ENCODE results near the gene CACNA1H.
"Not testable (repeated sequence)": the region's sequence is repeated elsewhere in the genome, so short reads cannot be mapped to it uniquely, and the experiment has no call there.

Gene CACNA1H

GRCh38 chr16:1198194-1198593, 45.3 kb downstream of the CACNA1H start:
- 88% methylated on average over 16 of the region's 18 CpGs for WGBS
- H3K27me3 ChIP-seq (ENCODE audit: control insufficient read depth in 1 of 2, insufficient read depth in 1 of 2, low read length in 2 of 2) = peaks cover 5 to 17% of the 10 kb centered on the region in 2 experiments
- no peak overlapping the region for H3K4me2 ChIP-seq (ENCODE audit: low read length, poor library complexity, severe bottlenecking)

GRCh38 chr16:1198671-1199346, 45.9 kb downstream of the CACNA1H start:
- H3K23ac ChIP-seq (ENCODE audit: low read length in 2 of 2); H2BK120ac ChIP-seq (ENCODE audit: low read depth, low read length); H3K4ac ChIP-seq (ENCODE audit: low read depth in 1 of 2, low read length in 2 of 2); H2BK5ac ChIP-seq (ENCODE audit: low read depth, low read length, poor library complexity, severe bottlenecking); H3K9ac ChIP-seq (ENCODE audit: low read length); H3K9me3 ChIP-seq (ENCODE audit: control insufficient read depth, low read length); H4K8ac ChIP-seq (ENCODE audit: low read length); H2BK12ac ChIP-seq (ENCODE audit: low read length in 2 of 2); H2BK15ac ChIP-seq (ENCODE audit: low read depth, poor library complexity, severe bottlenecking); H2AFZ ChIP-seq (ENCODE audit: low read depth, low read length); DNase-seq; H3K4me2 ChIP-seq (ENCODE audit: low read length, poor library complexity, severe bottlenecking); H3K4me3 ChIP-seq (ENCODE audit: insufficient read depth in 1 of 2, low read depth in 1 of 2, low read length in 2 of 2); H3K36me3 ChIP-seq (ENCODE audit: control insufficient read depth in 1 of 2, insufficient read depth in 2 of 2, low read depth in 1 of 2, low read length in 2 of 2); H3K27ac ChIP-seq (ENCODE audit: low read length, poor library complexity, severe bottlenecking); H4K91ac ChIP-seq (ENCODE audit: low read length); H3K18ac ChIP-seq (ENCODE audit: low read depth in 1 of 2, low read length in 2 of 2); H2AK5ac ChIP-seq (ENCODE audit: low read length, severe bottlenecking); H3K4me1 ChIP-seq (ENCODE audit: control insufficient read depth, insufficient read depth, low read depth, low read length); H3K79me1 ChIP-seq (replicated peaks; ENCODE audit: low read length, poor library complexity, severe bottlenecking); H3K14ac ChIP-seq (ENCODE audit: low read length in 2 of 2): not testable (repeated sequence)
- WGBS = 91% methylated on average over 35 of the region's 44 CpGs
- H3K27me3 ChIP-seq (ENCODE audit: control insufficient read depth in 1 of 2, insufficient read depth in 1 of 2, low read length in 2 of 2) = peaks cover 5 to 17% of the 10 kb centered on the region in 2 experiments

More at GRCh38 chr16:1198194-1198593, 45.3 kb downstream of the CACNA1H start:
- no peak overlapping the region for H3K18ac ChIP-seq (ENCODE audit: low read depth in 1 of 2, low read length in 2 of 2)
- no peak overlapping the region for H3K9ac ChIP-seq (ENCODE audit: low read length)
- no peaks in the 10 kb centered on the region for H3K36me3 ChIP-seq (ENCODE audit: control insufficient read depth in 1 of 2, insufficient read depth in 2 of 2, low read depth in 1 of 2, low read length in 2 of 2)
- no peak overlapping the region for H3K4ac ChIP-seq (ENCODE audit: low read depth in 1 of 2, low read length in 2 of 2)
- no peak overlapping the region for H3K27ac ChIP-seq (ENCODE audit: low read length, poor library complexity, severe bottlenecking)
- no peaks in the 10 kb centered on the region for H3K9me3 ChIP-seq (ENCODE audit: control insufficient read depth, low read length)
- H2BK5ac ChIP-seq (ENCODE audit: low read depth, low read length, poor library complexity, severe bottlenecking) = no peak overlapping the region
- H4K8ac ChIP-seq (ENCODE audit: low read length) = no peak overlapping the region
- no peaks in the 10 kb centered on the region for H3K79me1 ChIP-seq (replicated peaks; ENCODE audit: low read length, poor library complexity, severe bottlenecking)
- H3K4me1 ChIP-seq (ENCODE audit: control insufficient read depth, insufficient read depth, low read depth, low read length) = peaks cover 2% of the 10 kb centered on the region
- no peak overlapping the region for H4K91ac ChIP-seq (ENCODE audit: low read length)
- H2BK15ac ChIP-seq (ENCODE audit: low read depth, poor library complexity, severe bottlenecking) = no peak overlapping the region
- H2BK12ac ChIP-seq (ENCODE audit: low read length in 2 of 2) = no peak overlapping the region
- no peak overlapping the region for H3K4me3 ChIP-seq (ENCODE audit: insufficient read depth in 1 of 2, low read depth in 1 of 2, low read length in 2 of 2)
- H3K23ac ChIP-seq (ENCODE audit: low read length in 2 of 2) = no peak overlapping the region
- no peak overlapping the region for H3K14ac ChIP-seq (ENCODE audit: low read length in 2 of 2)
- no peak for DNase-seq
- no peak overlapping the region for H2AFZ ChIP-seq (ENCODE audit: low read depth, low read length)
- no peak overlapping the region for H2AK5ac ChIP-seq (ENCODE audit: low read length, severe bottlenecking)
- no peak overlapping the region for H2BK120ac ChIP-seq (ENCODE audit: low read depth, low read length)

GRCh38 chr16:1199347-1200013, 46.6 kb downstream of the CACNA1H start:
- 95% methylated on average over 10 of the region's 19 CpGs for WGBS
- Histone ChIP-seq H3K23ac (ENCODE audit: low read length in 2 of 2) (no peak overlapping the region), H3K4me1 (ENCODE audit: control insufficient read depth, insufficient read depth, low read depth, low read length) (no peaks in the 10 kb centered on the region), H3K27me3 (ENCODE audit: control insufficient read depth in 1 of 2, insufficient read depth in 1 of 2, low read length in 2 of 2) (peaks cover 5 to 17% of the 10 kb centered on the region in 2 experiments), H2AFZ (ENCODE audit: low read depth, low read length) (no peak overlapping the region), H3K79me1 (replicated peaks; ENCODE audit: low read length, poor library complexity, severe bottlenecking) (no peaks in the 10 kb centered on the region), H2BK12ac (ENCODE audit: low read length in 2 of 2) (no peak overlapping the region), H3K4me3 (ENCODE audit: insufficient read depth in 1 of 2, low read depth in 1 of 2, low read length in 2 of 2) (no peak overlapping the region), H4K8ac (ENCODE audit: low read length) (no peak overlapping the region), H3K18ac (ENCODE audit: low read depth in 1 of 2, low read length in 2 of 2) (no peak overlapping the region), H2BK5ac (ENCODE audit: low read depth, low read length, poor library complexity, severe bottlenecking) (no peak overlapping the region), H3K9ac (ENCODE audit: low read length) (no peak overlapping the region), H2BK120ac (ENCODE audit: low read depth, low read length) (no peak overlapping the region), H2AK5ac (ENCODE audit: low read length, severe bottlenecking) (no peak overlapping the region), H3K27ac (ENCODE audit: low read length, poor library complexity, severe bottlenecking) (no peak overlapping the region), H3K14ac (ENCODE audit: low read length in 2 of 2) (no peak overlapping the region), H4K91ac (ENCODE audit: low read length) (no peak overlapping the region), H3K9me3 (ENCODE audit: control insufficient read depth, low read length) (no peaks in the 10 kb centered on the region), H3K36me3 (ENCODE audit: control insufficient read depth in 1 of 2, insufficient read depth in 2 of 2, low read depth in 1 of 2, low read length in 2 of 2) (no peaks in the 10 kb centered on the region), H3K4me2 (ENCODE audit: low read length, poor library complexity, severe bottlenecking) (no peak overlapping the region), H2BK15ac (ENCODE audit: low read depth, poor library complexity, severe bottlenecking) (no peak overlapping the region), H3K4ac (ENCODE audit: low read depth in 1 of 2, low read length in 2 of 2) (no peak overlapping the region)
- DNase-seq = no peak

GRCh38 chr16:1200014-1200627, 47.2 kb downstream of the CACNA1H start:
- Histone ChIP-seq H2BK15ac (ENCODE audit: low read depth, poor library complexity, severe bottlenecking) (no peak overlapping the region), H3K4me1 (ENCODE audit: control insufficient read depth, insufficient read depth, low read depth, low read length) (no peaks in the 10 kb centered on the region), H2AK5ac (ENCODE audit: low read length, severe bottlenecking) (no peak overlapping the region)

More at GRCh38 chr16:1200014-1200627, 47.2 kb downstream of the CACNA1H start:
- H4K8ac ChIP-seq (ENCODE audit: low read length) = no peak overlapping the region
- no peaks in the 10 kb centered on the region for H3K9me3 ChIP-seq (ENCODE audit: control insufficient read depth, low read length)
- H3K14ac ChIP-seq (ENCODE audit: low read length in 2 of 2) = no peak overlapping the region
- H3K4me2 ChIP-seq (ENCODE audit: low read length, poor library complexity, severe bottlenecking) = no peak overlapping the region
- 95% methylated on average over 38 of the region's 38 CpGs for WGBS
- H3K18ac ChIP-seq (ENCODE audit: low read depth in 1 of 2, low read length in 2 of 2) = no peak overlapping the region
- no peak overlapping the region for H2BK12ac ChIP-seq (ENCODE audit: low read length in 2 of 2)
- no peak overlapping the region for H3K4ac ChIP-seq (ENCODE audit: low read depth in 1 of 2, low read length in 2 of 2)
- H2BK5ac ChIP-seq (ENCODE audit: low read depth, low read length, poor library complexity, severe bottlenecking) = no peak overlapping the region
- peaks cover 5 to 17% of the 10 kb centered on the region in 2 experiments for H3K27me3 ChIP-seq (ENCODE audit: control insufficient read depth in 1 of 2, insufficient read depth in 1 of 2, low read length in 2 of 2)
- no peak overlapping the region for H3K23ac ChIP-seq (ENCODE audit: low read length in 2 of 2)
- no peak overlapping the region for H2BK120ac ChIP-seq (ENCODE audit: low read depth, low read length)
- H3K36me3 ChIP-seq (ENCODE audit: control insufficient read depth in 1 of 2, insufficient read depth in 2 of 2, low read depth in 1 of 2, low read length in 2 of 2) = no peaks in the 10 kb centered on the region
- no peak for DNase-seq
- no peak overlapping the region for H4K91ac ChIP-seq (ENCODE audit: low read length)
- no peak overlapping the region for H3K27ac ChIP-seq (ENCODE audit: low read length, poor library complexity, severe bottlenecking)
- H3K4me3 ChIP-seq (ENCODE audit: insufficient read depth in 1 of 2, low read depth in 1 of 2, low read length in 2 of 2) = no peak overlapping the region
- H3K79me1 ChIP-seq (replicated peaks; ENCODE audit: low read length, poor library complexity, severe bottlenecking) = no peaks in the 10 kb centered on the region
- H3K9ac ChIP-seq (ENCODE audit: low read length) = no peak overlapping the region
- H2AFZ ChIP-seq (ENCODE audit: low read depth, low read length) = no peak overlapping the region
